ENCODE measurements around the gene SFMBT2. TPM values are rescaled to one million over a fixed set of nuclear protein-coding genes. Genes with fewer than 3 reads are reported as not detected.
"Not testable (repeated sequence)": the region's sequence is repeated elsewhere in the genome, so short reads cannot be mapped to it uniquely, and the experiment has no call there.

SFMBT2 gene
- total RNA-seq, 2 experiments from 2014 or later = 12.8 to 15.4 TPM

GRCh38 chr10:7206412-7207100 lies 204.3 kb downstream of the SFMBT2 start:
- H3K36me3 Mint-ChIP-seq = peaks cover 19% of the 10 kb centered on the region
- no peaks in the 10 kb centered on the region for H3K27me3 Mint-ChIP-seq
- intact Hi-C loops (cut with micrococcal nuclease) = no loop called here
- peaks cover 5% of the 10 kb centered on the region for H3K4me1 Mint-ChIP-seq (ENCODE audit: low read depth)
- H3K9me3 Mint-ChIP-seq = no peaks in the 10 kb centered on the region
- no peak overlapping the region for H3K4me3 Mint-ChIP-seq
- POLR2A ChIA-PET = no interaction called here
- peak overlapping the region; percentile 5 for H3K27ac Mint-ChIP-seq
- DNase-seq = no peak
- CTCF ChIA-PET = interaction anchor here (1.0 kb wide), 1 partner anchor 11 kb away, joined by 3 read pairs; no protein-coding TSS in a partner anchor

- Mint-ChIP-seq H3K27ac (no peak overlapping the region), H3K27me3 (no peaks in the 10 kb centered on the region), H3K36me3 (peaks cover 21% of the 10 kb centered on the region), H3K9me3 (no peaks in the 10 kb centered on the region), H3K4me1 (ENCODE audit: low read depth) (peaks cover 5% of the 10 kb centered on the region), H3K4me3 (no peak overlapping the region)
- ChIA-PET POLR2A (no interaction called here), CTCF (interaction anchor here (1.0 kb wide), 1 partner anchor 12 kb away, joined by 3 read pairs; no protein-coding TSS in a partner anchor)
- DNase-seq = no peak
- intact Hi-C loops (cut with micrococcal nuclease) = no loop called here
These were observed 205.2 kb downstream of the SFMBT2 start for GRCh38 chr10:7205656-7206055.

GRCh38 chr10:7202793-7203355 lies 208.0 kb downstream of the SFMBT2 start:
- Mint-ChIP-seq H3K9me3 (no peaks in the 10 kb centered on the region), H3K27ac (no peak overlapping the region), H3K4me3 (no peak overlapping the region), H3K27me3 (no peaks in the 10 kb centered on the region), H3K36me3 (peaks cover 30% of the 10 kb centered on the region), H3K4me1 (ENCODE audit: low read depth) (peaks cover 5% of the 10 kb centered on the region)
- intact Hi-C loops (cut with micrococcal nuclease) = no loop called here
- DNase-seq = no peak
- CTCF ChIA-PET = no interaction called here
- POLR2A ChIA-PET = no interaction called here

GRCh38 chr10:7199152-7199760 lies 211.6 kb downstream of the SFMBT2 start:
- ChIA-PET POLR2A (no interaction called here), CTCF (interaction anchor here (1.2 to 1.5 kb wide), 2 partner anchors 212 to 217 kb away, joined by 3 to 4 read pairs; no protein-coding TSS in a partner anchor)
- DNase-seq = no peak
- Mint-ChIP-seq H3K4me1 (ENCODE audit: low read depth) (peaks cover 16% of the 10 kb centered on the region), H3K4me3 (no peak overlapping the region), H3K27ac (no peak overlapping the region), H3K36me3 (peaks cover 54% of the 10 kb centered on the region), H3K9me3 (peaks cover 15% of the 10 kb centered on the region), H3K27me3 (no peaks in the 10 kb centered on the region)
- intact Hi-C loops (cut with micrococcal nuclease) = no loop called here

GRCh38 chr10:7196284-7196683 lies 214.6 kb downstream of the SFMBT2 start:
- Mint-ChIP-seq H3K4me1 (ENCODE audit: low read depth) (peaks cover 46% of the 10 kb centered on the region), H3K27me3 (no peaks in the 10 kb centered on the region), H3K9me3 (peaks cover 15% of the 10 kb centered on the region), H3K27ac (no peak overlapping the region), H3K4me3 (no peak overlapping the region), H3K36me3 (peaks cover 58% of the 10 kb centered on the region)
- CTCF ChIA-PET = no interaction called here
- intact Hi-C loops (cut with micrococcal nuclease) = no loop called here
- no peak for DNase-seq
- POLR2A ChIA-PET = no interaction called here

- intact Hi-C loops (cut with micrococcal nuclease) = no loop called here
- H3K36me3 Mint-ChIP-seq = peaks cover 55% of the 10 kb centered on the region
- peaks cover 51% of the 10 kb centered on the region for H3K4me1 Mint-ChIP-seq (ENCODE audit: low read depth)
- H3K4me3 Mint-ChIP-seq = no peak overlapping the region
- ChIA-PET POLR2A (no interaction called here), CTCF (interaction anchor here (0.7 kb wide), 2 partner anchors 33 to 222 kb away, joined by 3 read pairs; no protein-coding TSS in a partner anchor)
- DNase-seq = no peak
- H3K9me3 Mint-ChIP-seq = peaks cover 15% of the 10 kb centered on the region
- no peak overlapping the region for H3K27ac Mint-ChIP-seq
- no peaks in the 10 kb centered on the region for H3K27me3 Mint-ChIP-seq
These were observed 215.7 kb downstream of the SFMBT2 start for GRCh38 chr10:7195118-7195517.

- POLR2A ChIA-PET = no interaction called here
- peaks cover 57% of the 10 kb centered on the region for H3K36me3 Mint-ChIP-seq
- no peak overlapping the region for H3K4me3 Mint-ChIP-seq
- H3K27ac Mint-ChIP-seq = no peak overlapping the region
- DNase-seq = no peak
- H3K27me3 Mint-ChIP-seq = no peaks in the 10 kb centered on the region
- peaks cover 52% of the 10 kb centered on the region for H3K4me1 Mint-ChIP-seq (ENCODE audit: low read depth)
- peaks cover 15% of the 10 kb centered on the region for H3K9me3 Mint-ChIP-seq
- CTCF ChIA-PET = interaction anchor here (0.6 to 0.7 kb wide), 3 partner anchors 34 to 263 kb away, joined by 3 read pairs; no protein-coding TSS in a partner anchor
- intact Hi-C loops (cut with micrococcal nuclease) = loop anchor here (5.0 kb wide), 2 partner anchors 37 to 63 kb away; no protein-coding TSS in a partner anchor
These were observed 216.3 kb downstream of the SFMBT2 start for GRCh38 chr10:7194571-7194970.

GRCh38 chr10:7193369-7193768 lies 217.5 kb downstream of the SFMBT2 start:
- CTCF ChIA-PET = interaction anchor here (1.0 kb wide), 1 partner anchor 58 kb away, joined by 3 read pairs; no protein-coding TSS in a partner anchor
- peak; percentile 70 for DNase-seq
- peaks cover 55% of the 10 kb centered on the region for H3K36me3 Mint-ChIP-seq
- peak overlapping the region; percentile 95 for H3K27ac Mint-ChIP-seq
- peaks cover 54% of the 10 kb centered on the region for H3K4me1 Mint-ChIP-seq (ENCODE audit: low read depth)
- POLR2A ChIA-PET = interaction anchor here (1.3 to 2.1 kb wide), 2 partner anchors 76 to 218 kb away, joined by 4 to 6 read pairs; partner anchors contain the start of gene SFMBT2
- peaks cover 15% of the 10 kb centered on the region for H3K9me3 Mint-ChIP-seq
- H3K27me3 Mint-ChIP-seq = no peaks in the 10 kb centered on the region
- intact Hi-C loops (cut with micrococcal nuclease) = loop anchor here (2.0 to 5.0 kb wide), 3 partner anchors 36 to 215 kb away; no protein-coding TSS in a partner anchor
- H3K4me3 Mint-ChIP-seq = peak overlapping the region; percentile 61

GRCh38 chr10:7192831-7193361 lies 217.9 kb downstream of the SFMBT2 start:
- ChIA-PET POLR2A (interaction anchor here (1.3 to 2.1 kb wide), 2 partner anchors 76 to 218 kb away, joined by 4 to 6 read pairs; partner anchors contain the start of gene SFMBT2), CTCF (interaction anchor here (1.0 to 1.1 kb wide), 2 partner anchors 58 to 216 kb away, joined by 3 read pairs; no protein-coding TSS in a partner anchor)
- intact Hi-C loops (cut with micrococcal nuclease) = loop anchor here (2.0 to 5.0 kb wide), 3 partner anchors 36 to 216 kb away; no protein-coding TSS in a partner anchor
- Mint-ChIP-seq H3K4me1 (ENCODE audit: low read depth) (peaks cover 54% of the 10 kb centered on the region), H3K27ac (peak overlapping the region; percentile 95), H3K27me3 (no peaks in the 10 kb centered on the region), H3K4me3 (peak overlapping the region; percentile 61), H3K36me3 (peaks cover 54% of the 10 kb centered on the region), H3K9me3 (peaks cover 15% of the 10 kb centered on the region)
- peak; percentile 77 for DNase-seq

GRCh38 chr10:7192061-7192460 lies 218.8 kb downstream of the SFMBT2 start:
- Mint-ChIP-seq H3K27ac (peak overlapping the region; percentile 95), H3K4me3 (no peak overlapping the region), H3K27me3 (no peaks in the 10 kb centered on the region), H3K9me3 (peaks cover 15% of the 10 kb centered on the region), H3K4me1 (ENCODE audit: low read depth) (peaks cover 57% of the 10 kb centered on the region), H3K36me3 (peaks cover 48% of the 10 kb centered on the region)
- POLR2A ChIA-PET = interaction anchor here (1.3 to 2.1 kb wide), 2 partner anchors 77 to 219 kb away, joined by 4 to 6 read pairs; partner anchors contain the start of gene SFMBT2
- intact Hi-C loops (cut with micrococcal nuclease) = loop anchor here (2.0 to 5.0 kb wide), 3 partner anchors 35 to 217 kb away; no protein-coding TSS in a partner anchor
- DNase-seq = no peak
- CTCF ChIA-PET = interaction anchor here (1.1 kb wide), 1 partner anchor 217 kb away, joined by 3 read pairs; no protein-coding TSS in a partner anchor

GRCh38 chr10:7190772-7191171 lies 220.1 kb downstream of the SFMBT2 start:
- DNase-seq, H3K27me3 Mint-ChIP-seq, POLR2A ChIA-PET, H3K4me3 Mint-ChIP-seq, H3K27ac Mint-ChIP-seq: not testable (repeated sequence)
- CTCF ChIA-PET = interaction anchor here (1.1 kb wide), 1 partner anchor 272 kb away, joined by 3 read pairs; no protein-coding TSS in a partner anchor
- H3K36me3 Mint-ChIP-seq = peaks cover 35% of the 10 kb centered on the region
- intact Hi-C loops (cut with micrococcal nuclease) = loop anchor here (5.0 kb wide), 2 partner anchors 33 to 67 kb away; no protein-coding TSS in a partner anchor
- peaks cover 13% of the 10 kb centered on the region for H3K9me3 Mint-ChIP-seq
- peaks cover 54% of the 10 kb centered on the region for H3K4me1 Mint-ChIP-seq (ENCODE audit: low read depth)
